Body of pancreas (tissue), 4 donors: ENCODE measurements around the gene PLEKHG4B. TPM values are rescaled to one million over a fixed set of nuclear protein-coding genes. Genes with fewer than 3 reads are reported as not detected.

Source experiments
- ATAC-seq: fragments of 150-250 bp; one replicate; pipeline ENCODE4 v1.9.1; 2016
- DNase-seq, 4 donors: peaks; one replicate each; pipeline ENCODE4 v3.0.0-alpha.2; 2019
- H3K27ac ChIP-seq, 4 donors: fragments of 200-600 bp; sonication (generic); 1 replicate in 3 of 4; 2 replicates in 1 of 4; pipeline versions ENCODE4 v1.5.1 to v1.6.1; 2016 to 2019; ENCODE audit warnings: mild to moderate bottlenecking in 1 of 4, mixed read lengths in 1 of 4, moderate library complexity in 1 of 4
- H3K27me3 ChIP-seq, 2 donors: fragments of 200-600 bp; sonication (generic); one replicate each; pipeline ENCODE4 v1.6.0; 2016; ENCODE audit warnings: mild to moderate bottlenecking in 1 of 2
- H3K36me3 ChIP-seq, 2 donors: fragments of 200-600 bp; sonication (generic); replicated peaks in 1 of 2; 2 replicates each; pipeline ENCODE4 v1.5.1; 2016; ENCODE audit warnings: low read depth in 2 of 2; ENCODE audit not compliant: insufficient read depth in 1 of 2
- H3K4me1 ChIP-seq: fragments of 200-600 bp; sonication (generic); one replicate; pipeline ENCODE4 v1.6.0; 2016
- H3K4me3 ChIP-seq, 2 donors: fragments of 200-600 bp; sonication (generic); 1 replicate in 1 of 2; 2 replicates in 1 of 2; pipeline ENCODE4 v1.5.1; 2016 to 2019
- H3K9me3 ChIP-seq, 3 donors: fragments of 200-600 bp; sonication (generic); 1 replicate in 2 of 3; 2 replicates in 1 of 3; pipeline ENCODE4 v1.5.1; 2016
- CTCF ChIP-seq, 7 experiments: fragments of 450-650 bp in 4 of 7; fragments of 200-600 bp in 3 of 7; sonication (generic) in 3 of 7; IDR thresholded peaks; one replicate each; pipeline ENCODE4 v1.5.1; 2016 to 2019; ENCODE audit warnings: antibody characterized with exemption in 7 of 7
- POLR2A ChIP-seq, 3 donors: fragments of 450-650 bp; IDR thresholded peaks; one replicate each; pipeline ENCODE4 v1.6.1; 2016; ENCODE audit warnings: antibody characterized with exemption in 3 of 3, mild to moderate bottlenecking in 2 of 3
- WGBS, 2 donors: methylation state at CpG; one replicate each; pipeline ENCODE4 v1.1.5; 2017; 5-methylcytosine and 5-hydroxymethylcytosine counted together
- intact Hi-C: fragments of 100-400 bp; cut with DNase I; formaldehyde crosslinking; loops from one replicate; pipeline ENCODE4 v1.15.1; 2023
- total RNA-seq, 2 donors: library from RNA; depleted of rRNA; stranded (reverse); fragments of >200 nt; gene quantifications; one replicate each; pipeline ENCODE4 v1.1.0, GENCODE V29; 2016

PLEKHG4B gene
- total RNA-seq, 2 donors from 2014 or later, result 0.99 to 1.3 TPM

GRCh38 chr5:203246-203930 is 111.4 kb downstream of the PLEKHG4B start:
- no peak overlapping the region for H3K27ac ChIP-seq
- no peak overlapping the region for H3K4me3 ChIP-seq
- peaks cover 0 to 10% of the 10 kb centered on the region in 2 donors for H3K36me3 ChIP-seq
- TF ChIP-seq POLR2A (IDR thresholded peaks at IDR 0.05), result no peak
- TF ChIP-seq CTCF (IDR thresholded peaks at IDR 0.05), result no peak
- intact Hi-C loops, result no loop called here
- ATAC-seq (no peak), DNase-seq (no peak)
- no peaks in the 10 kb centered on the region for H3K9me3 ChIP-seq
- 90 to 95% methylated on average over 9 to 26 of the region's 26 CpGs for WGBS, 2 donors
- H3K4me1 ChIP-seq, result no peaks in the 10 kb centered on the region
- no peaks in the 10 kb centered on the region for H3K27me3 ChIP-seq

GRCh38 chr5:204001-204400 is 112.0 kb downstream of the PLEKHG4B start:
- no peak for ATAC-seq
- intact Hi-C loops, result no loop called here
- no peak for TF ChIP-seq CTCF (IDR thresholded peaks at IDR 0.05)
- TF ChIP-seq POLR2A (IDR thresholded peaks at IDR 0.05), result no peak
- peaks cover 0 to 10% of the 10 kb centered on the region in 2 donors for H3K36me3 ChIP-seq
- H3K27ac ChIP-seq, result no peak overlapping the region
- H3K4me1 ChIP-seq, result no peaks in the 10 kb centered on the region
- no peak for DNase-seq
- no peak overlapping the region for H3K4me3 ChIP-seq
- 88 to 93% methylated on average over 5 to 6 of the region's 6 CpGs for WGBS, 2 donors
- H3K9me3 ChIP-seq, result no peaks in the 10 kb centered on the region
- H3K27me3 ChIP-seq, result no peaks in the 10 kb centered on the region

- intact Hi-C loops, result no loop called here
- no peak for ATAC-seq
- Histone ChIP-seq H3K36me3 (peaks cover 0 to 10% of the 10 kb centered on the region in 2 donors), H3K9me3 (no peaks in the 10 kb centered on the region), H3K27ac (no peak overlapping the region), H3K4me1 (no peaks in the 10 kb centered on the region), H3K27me3 (no peaks in the 10 kb centered on the region), H3K4me3 (no peak overlapping the region)
- TF ChIP-seq POLR2A (IDR thresholded peaks at IDR 0.05) (no peak), CTCF (IDR thresholded peaks at IDR 0.05) (no peak)
- DNase-seq, result no peak
Observed at GRCh38 chr5:204462-204861, 112.5 kb downstream of the PLEKHG4B start.

GRCh38 chr5:204966-205670 is 113.2 kb downstream of the PLEKHG4B start:
- ATAC-seq (no peak), DNase-seq (no peak)
- H3K4me3 ChIP-seq, result no peak overlapping the region
- peaks cover 0 to 10% of the 10 kb centered on the region in 2 donors for H3K36me3 ChIP-seq
- WGBS, 2 donors, result 94 to 97% methylated on average over 30 of the region's 30 CpGs
- no peaks in the 10 kb centered on the region for H3K27me3 ChIP-seq
- H3K4me1 ChIP-seq, result no peaks in the 10 kb centered on the region
- intact Hi-C loops, result no loop called here
- H3K9me3 ChIP-seq, result no peaks in the 10 kb centered on the region
- no peak overlapping the region for H3K27ac ChIP-seq
- no peak for TF ChIP-seq POLR2A (IDR thresholded peaks at IDR 0.05)
- no peak for TF ChIP-seq CTCF (IDR thresholded peaks at IDR 0.05)
